Skeletal muscle tissue (tissue), 4 donors: ENCODE results near the gene CCNY. TPM values are rescaled to one million over a fixed set of nuclear protein-coding genes. Genes with fewer than 3 reads are reported as not detected.
"Not testable (repeated sequence)": the region's sequence is repeated elsewhere in the genome, so short reads cannot be mapped to it uniquely, and the experiment has no call there.

Source experiments
- H3K27ac ChIP-seq: one replicate; pipeline ENCODE4 v1.7.0; 2013; ENCODE audit warnings: mild to moderate bottlenecking, low read depth, low read length, inconsistent platforms
- H3K27me3 ChIP-seq, 3 donors: one replicate each; pipeline ENCODE4 v1.7.0; 2013; ENCODE audit warnings: low read length in 3 of 3; ENCODE audit not compliant: control insufficient read depth in 3 of 3, insufficient read depth in 3 of 3
- H3K36me3 ChIP-seq, 3 donors: one replicate each; pipeline ENCODE4 v1.7.0; 2013; ENCODE audit warnings: low read length in 3 of 3; ENCODE audit not compliant: control insufficient read depth in 3 of 3, insufficient read depth in 3 of 3
- H3K4me1 ChIP-seq, 3 donors: one replicate each; pipeline ENCODE4 v1.7.0; 2013; ENCODE audit warnings: low read length in 3 of 3, mild to moderate bottlenecking in 3 of 3; ENCODE audit not compliant: control insufficient read depth in 3 of 3, insufficient read depth in 3 of 3
- H3K4me3 ChIP-seq, 3 donors: one replicate each; pipeline ENCODE4 v1.7.0; 2013; ENCODE audit warnings: low read length in 3 of 3
- H3K9ac ChIP-seq, 3 donors: one replicate each; pipeline ENCODE4 v1.7.0; 2013; ENCODE audit warnings: low read length in 3 of 3, mild to moderate bottlenecking in 3 of 3, moderate library complexity in 2 of 3, low read depth in 1 of 3
- H3K9me3 ChIP-seq, 3 donors: one replicate each; pipeline ENCODE4 v1.7.0; 2013; ENCODE audit warnings: low read length in 3 of 3; ENCODE audit not compliant: control insufficient read depth in 3 of 3
- total RNA-seq: library from RNA; depleted of rRNA; stranded (reverse); fragments of >200 nt; gene quantifications from one replicate; pipeline ENCODE4 v1.2.3, GENCODE V29; 2014
- donor health status: Osteomylitis.

The CCNY gene
- total RNA-seq, 1 donor from 2014 or later, result 45.9 TPM

DNA sequence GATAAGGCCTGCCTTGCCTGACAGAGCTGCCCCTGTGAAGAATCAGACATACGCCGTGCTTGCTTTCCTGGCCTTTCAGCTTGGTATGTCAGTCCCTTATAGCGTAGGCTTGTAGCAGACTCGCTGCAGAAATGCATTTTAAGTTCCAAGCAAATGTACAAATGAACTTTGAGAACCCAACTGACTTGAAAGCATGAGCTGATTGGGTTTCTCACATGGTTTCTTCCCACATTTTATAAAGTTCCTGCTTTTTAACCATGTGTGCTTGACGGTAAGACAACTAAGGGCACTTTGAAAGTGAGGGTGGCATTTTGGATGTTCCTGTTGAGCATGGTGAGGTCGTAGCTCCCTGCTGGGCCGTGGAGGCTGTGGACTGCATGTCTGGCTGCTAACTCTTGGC lies 62.6 kb downstream of the CCNY start:
- H3K27ac ChIP-seq, result peak overlapping the region; percentile 14
- H3K27me3 ChIP-seq, result no peaks in the 10 kb centered on the region
- no peak overlapping the region for H3K4me3 ChIP-seq
- H3K36me3 ChIP-seq, result no peaks in the 10 kb centered on the region
- no peaks in the 10 kb centered on the region for H3K9me3 ChIP-seq
- no peak overlapping the region for H3K9ac ChIP-seq
- peaks cover 51 to 58% (median 55%) of the 10 kb centered on the region in 3 donors for H3K4me1 ChIP-seq

DNA sequence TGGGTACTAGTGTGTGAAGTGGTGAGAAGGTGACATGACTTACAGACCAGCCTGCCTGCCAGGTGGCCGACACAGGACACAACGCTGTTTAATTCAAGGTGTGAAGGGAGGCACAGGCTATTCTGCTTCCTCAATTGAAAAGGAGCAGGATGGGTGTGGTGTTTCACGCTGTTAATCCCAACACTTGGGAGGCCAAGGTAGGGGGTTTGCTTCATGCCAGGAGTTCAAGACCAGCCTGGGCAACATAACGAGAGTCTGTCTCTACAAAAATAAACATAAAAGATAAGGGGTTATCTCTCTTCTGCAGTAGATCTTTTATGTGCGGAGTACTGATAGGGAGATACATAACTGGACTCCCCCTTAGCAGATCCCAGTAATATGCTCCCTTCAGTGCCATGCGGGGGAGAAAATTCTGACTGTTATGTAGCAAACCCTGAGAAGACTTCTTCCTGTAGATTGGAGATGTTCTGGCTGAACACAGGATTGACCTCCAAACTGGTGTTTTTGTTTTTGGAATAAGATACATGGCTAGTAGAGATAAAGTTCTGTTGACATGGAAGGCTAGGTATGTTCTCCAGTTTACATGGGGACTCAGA lies 63.2 kb downstream of the CCNY start:
- no peak overlapping the region for H3K27ac ChIP-seq
- no peak overlapping the region for H3K9ac ChIP-seq
- H3K36me3 ChIP-seq, result no peaks in the 10 kb centered on the region
- peaks cover 50 to 57% (median 54%) of the 10 kb centered on the region in 3 donors for H3K4me1 ChIP-seq
- no peaks in the 10 kb centered on the region for H3K27me3 ChIP-seq
- no peaks in the 10 kb centered on the region for H3K9me3 ChIP-seq
- H3K4me3 ChIP-seq, result no peak overlapping the region

GRCh38 chr10:35400595-35401268 lies 64.4 kb downstream of the CCNY start:
- no peak overlapping the region for H3K9ac ChIP-seq
- H3K27ac ChIP-seq, result no peak overlapping the region
- H3K4me3 ChIP-seq, result no peak overlapping the region
- no peaks in the 10 kb centered on the region for H3K36me3 ChIP-seq
- H3K4me1 ChIP-seq, result peaks cover 48 to 50% (median 48%) of the 10 kb centered on the region in 3 donors
- no peaks in the 10 kb centered on the region for H3K27me3 ChIP-seq
- H3K9me3 ChIP-seq, result no peaks in the 10 kb centered on the region

DNA sequence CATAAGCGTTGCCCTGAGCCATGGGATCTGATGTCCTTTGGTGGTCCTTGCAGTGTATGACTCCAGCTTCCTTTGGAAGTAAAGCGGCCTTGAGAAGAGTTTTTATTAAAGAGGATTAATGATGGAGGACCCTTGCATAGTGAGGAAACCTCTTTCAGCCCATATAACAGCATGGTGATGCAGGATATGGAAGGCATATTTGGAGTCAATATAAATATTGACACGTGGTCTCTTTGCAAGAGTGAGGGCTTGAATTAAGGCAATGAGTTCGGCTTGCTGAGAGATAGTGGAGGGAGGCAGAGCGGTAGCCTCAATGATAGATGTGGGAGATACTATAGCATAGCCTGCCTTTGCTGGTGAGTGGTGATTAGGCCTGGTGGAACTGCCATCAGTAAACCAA lies 67.2 kb downstream of the CCNY start:
- not testable (repeated sequence) for H3K36me3 ChIP-seq, H3K4me3 ChIP-seq, H3K27me3 ChIP-seq, H3K9me3 ChIP-seq, H3K27ac ChIP-seq, H3K9ac ChIP-seq
- peaks cover 20 to 24% (median 22%) of the 10 kb centered on the region in 3 donors for H3K4me1 ChIP-seq

DNA sequence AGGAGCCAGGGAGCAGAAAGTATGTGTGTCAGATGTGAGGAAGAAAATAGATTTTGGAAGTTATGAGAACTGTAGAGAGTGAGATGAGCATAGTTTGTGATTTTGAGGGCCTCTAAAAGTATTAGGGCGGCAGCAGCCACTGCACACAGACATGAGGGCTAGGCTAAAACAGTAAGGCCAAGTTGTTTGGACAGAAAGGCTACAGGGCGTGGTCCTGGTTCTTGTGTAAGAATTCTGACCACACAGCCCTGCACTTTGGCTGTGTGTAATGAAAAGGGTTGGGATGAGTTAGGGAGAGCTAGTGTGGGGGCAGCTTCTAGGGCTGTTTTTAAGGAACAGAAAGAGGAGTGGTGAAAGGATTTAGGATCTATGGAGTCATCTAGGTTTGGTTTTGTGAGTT lies 67.8 kb downstream of the CCNY start:
- H3K36me3 ChIP-seq, H3K27me3 ChIP-seq, H3K4me3 ChIP-seq, H3K9ac ChIP-seq, H3K27ac ChIP-seq, H3K9me3 ChIP-seq: not testable (repeated sequence)
- peaks cover 19 to 24% (median 20%) of the 10 kb centered on the region in 3 donors for H3K4me1 ChIP-seq

DNA sequence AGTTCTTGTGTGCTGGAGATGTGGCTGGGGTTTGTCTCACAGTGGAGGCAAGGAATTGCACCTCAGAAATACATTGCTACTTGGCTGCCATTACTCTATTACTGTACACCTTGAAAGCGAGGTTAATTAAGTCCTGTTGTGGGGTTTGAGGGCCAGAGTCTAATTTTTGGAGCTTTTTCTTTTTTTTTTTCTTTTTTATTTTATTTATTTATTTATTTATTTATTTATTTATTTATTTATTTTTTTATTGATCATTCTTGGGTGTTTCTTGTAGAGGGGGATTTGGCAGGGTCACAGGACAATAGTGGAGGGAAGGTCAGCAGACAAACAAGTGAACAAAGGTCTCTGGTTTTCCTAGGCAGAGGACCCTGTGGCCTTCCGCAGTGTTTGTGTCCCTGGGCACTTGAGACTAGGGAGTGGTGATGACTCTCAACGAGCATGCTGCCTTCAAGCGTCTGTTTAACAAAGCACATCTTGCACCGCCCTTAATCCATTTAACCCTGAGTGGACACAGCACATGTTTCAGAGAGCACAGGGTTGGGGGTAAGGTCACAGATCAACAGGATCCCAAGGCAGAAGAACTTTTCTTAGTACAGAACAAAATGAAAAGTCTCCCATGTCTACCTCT lies 69.8 kb downstream of the CCNY start:
- H3K36me3 ChIP-seq, H3K9ac ChIP-seq, H3K9me3 ChIP-seq, H3K27me3 ChIP-seq, H3K4me3 ChIP-seq, H3K27ac ChIP-seq: not testable (repeated sequence)
- H3K4me1 ChIP-seq, result peaks cover 13 to 26% (median 15%) of the 10 kb centered on the region in 3 donors

DNA sequence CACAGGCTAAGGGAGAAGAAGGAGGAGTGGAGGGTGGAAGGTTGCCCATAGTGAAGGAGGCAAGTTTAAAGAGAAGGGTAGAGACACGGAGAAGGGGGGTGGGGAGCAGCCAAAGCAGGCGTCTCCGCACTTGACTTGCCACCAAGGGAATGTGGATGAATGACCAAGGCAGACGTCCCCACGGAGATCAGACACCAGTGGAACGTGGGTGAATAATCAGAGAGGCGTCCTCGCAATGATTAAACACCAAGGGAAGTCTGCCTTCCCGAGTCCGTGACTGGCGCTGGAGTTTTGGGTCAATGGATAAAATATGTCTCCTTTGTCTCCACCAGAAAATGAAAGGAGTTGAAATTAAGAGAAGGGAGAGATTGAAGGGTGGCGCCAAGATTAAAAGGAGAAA lies 71.4 kb downstream of the CCNY start:
- not testable (repeated sequence) for H3K27ac ChIP-seq, H3K36me3 ChIP-seq, H3K4me3 ChIP-seq, H3K9ac ChIP-seq, H3K27me3 ChIP-seq, H3K9me3 ChIP-seq
- H3K4me1 ChIP-seq, result peaks cover 17 to 36% (median 23%) of the 10 kb centered on the region in 3 donors

- H3K27me3 ChIP-seq, result no peaks in the 10 kb centered on the region
- H3K27ac ChIP-seq, result peak overlapping the region; percentile 64
- no peaks in the 10 kb centered on the region for H3K9me3 ChIP-seq
- H3K9ac ChIP-seq, result no peak overlapping the region
- H3K36me3 ChIP-seq, result no peaks in the 10 kb centered on the region
- H3K4me3 ChIP-seq, result no peak overlapping the region
- peaks cover 17 to 43% (median 28%) of the 10 kb centered on the region in 3 donors for H3K4me1 ChIP-seq
Observed at GRCh38 chr10:35409094-35409582, 72.8 kb downstream of the CCNY start.

DNA sequence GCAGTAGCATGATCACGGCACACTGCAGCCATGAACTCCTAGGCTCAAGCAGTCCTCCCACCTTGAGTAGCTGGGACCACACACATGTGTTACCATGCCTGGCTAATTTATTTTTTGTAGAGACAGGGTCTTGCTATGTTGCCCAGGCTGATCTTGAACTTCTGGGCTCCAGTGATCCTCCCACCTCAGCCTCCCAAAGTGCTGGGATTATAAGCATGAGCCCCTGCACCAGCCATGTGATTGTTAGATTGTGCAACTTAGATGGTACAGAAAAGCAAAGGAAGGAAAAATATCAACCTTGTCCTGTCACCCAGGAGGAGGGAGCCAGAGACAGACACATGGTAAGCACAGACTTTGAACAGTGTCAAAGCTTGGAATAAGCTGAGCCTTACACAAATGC lies 73.5 kb downstream of the CCNY start:
- Histone ChIP-seq H3K4me1 (peaks cover 17 to 38% (median 30%) of the 10 kb centered on the region in 3 donors), H3K9me3 (no peaks in the 10 kb centered on the region), H3K4me3 (no peak overlapping the region), H3K27me3 (no peaks in the 10 kb centered on the region), H3K27ac (no peak overlapping the region), H3K36me3 (no peaks in the 10 kb centered on the region), H3K9ac (no peak overlapping the region)
